T47D (cell line): ENCODE results near the gene AKAP10.
"Not testable (repeated sequence)": the region's sequence is repeated elsewhere in the genome, so short reads cannot be mapped to it uniquely, and the experiment has no call there.

Source experiments
- DNase-seq, 2 experiments: peaks; one replicate each; pipeline versions ENCODE4 v3.0.0 to v3.0.0-alpha.2; 2011 to 2012; ENCODE audit warnings: low read depth in 1 of 2, low spot score in 1 of 2
- JUND ChIP-seq: IDR thresholded peaks from 2 replicates; pipeline ENCODE4 v1.6.1; 2012; ENCODE audit warnings: low read depth
- in situ Hi-C: cut with HindIII; loops from 2 replicates; pipeline ENCODE4 v1.10.0; 2016; ENCODE audit warnings: low sequenced_read_pairs, low pct_unique_long_range_greater_than_20kb

The AKAP10 gene

DNA sequence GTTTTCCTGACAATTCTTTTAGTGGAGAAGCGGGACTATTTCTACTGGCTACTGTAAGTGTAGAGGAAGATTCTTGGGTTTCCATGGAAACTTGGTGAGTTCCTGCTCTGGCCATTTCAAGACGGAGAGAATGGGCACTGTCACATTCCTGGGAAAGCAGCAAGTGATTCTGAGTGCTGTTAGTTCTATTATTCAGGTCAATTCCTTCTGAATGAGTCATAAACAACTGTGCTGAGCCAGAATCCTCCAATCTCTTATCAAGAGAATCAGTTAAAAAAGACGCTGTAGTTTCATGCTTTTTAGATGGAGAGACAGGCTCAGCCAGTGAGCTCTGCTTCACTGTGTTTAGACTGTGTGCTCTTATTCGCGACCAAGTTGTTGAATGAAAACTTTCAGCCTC is 19.6 kb downstream of the AKAP10 start:
- in situ Hi-C loops, result no loop called here
- TF ChIP-seq JUND, result 0 out of 2 replicates have a peak, but pooled peaks have one; percentile 23
- DNase-seq, result no peak

- in situ Hi-C loops, result no loop called here
- TF ChIP-seq JUND, result no peak
- DNase-seq, result no peak
Observed at GRCh38 chr17:19955099-19955498, 22.5 kb downstream of the AKAP10 start.

- DNase-seq, in situ Hi-C loops: not testable (repeated sequence)
Observed at GRCh38 chr17:19951411-19951810, 26.2 kb downstream of the AKAP10 start.

GRCh38 chr17:19950624-19951195 is 26.9 kb downstream of the AKAP10 start:
- in situ Hi-C loops, DNase-seq: not testable (repeated sequence)

DNA sequence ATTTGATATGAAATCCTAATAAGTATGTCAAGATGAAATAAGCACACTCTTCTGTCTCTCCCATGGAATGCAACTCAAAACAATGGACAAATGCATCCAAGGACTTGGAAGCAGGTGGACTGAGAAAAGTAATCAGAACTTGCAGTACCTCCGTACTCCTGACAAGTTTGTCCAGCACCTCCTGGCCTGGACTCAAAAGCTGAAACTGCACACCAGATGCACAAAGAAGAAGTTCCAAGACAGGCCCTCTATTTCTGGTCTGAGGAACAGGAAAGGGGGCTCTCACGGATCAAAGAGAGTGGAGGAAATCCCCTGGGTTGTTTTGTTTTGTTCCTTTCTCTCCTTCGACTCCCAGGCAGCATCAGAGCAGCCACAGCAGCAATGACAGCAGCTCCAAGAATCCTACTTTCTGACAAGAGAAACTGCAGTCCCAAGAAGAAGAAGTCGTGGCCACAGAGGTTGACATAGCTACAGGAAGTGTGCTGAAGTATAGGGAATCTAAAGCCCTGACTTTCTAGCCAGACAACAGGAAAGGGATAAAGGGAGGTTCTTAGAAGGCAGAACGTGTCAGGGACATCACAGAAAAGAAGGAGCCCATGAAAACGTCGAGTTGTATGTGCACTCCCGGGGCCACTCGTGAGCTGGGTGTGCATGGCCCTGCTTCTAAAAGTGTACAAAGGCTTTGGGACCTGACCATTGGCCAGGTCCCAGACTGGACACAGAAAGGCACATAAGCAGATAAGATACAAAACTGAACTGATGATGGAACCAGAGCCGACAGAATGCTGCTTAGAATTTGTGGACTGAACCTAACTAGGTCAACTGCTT is 29.3 kb downstream of the AKAP10 start:
- peak; percentile 67 to 75 for DNase-seq
- no peak for TF ChIP-seq JUND
- in situ Hi-C loops, result no loop called here

DNA sequence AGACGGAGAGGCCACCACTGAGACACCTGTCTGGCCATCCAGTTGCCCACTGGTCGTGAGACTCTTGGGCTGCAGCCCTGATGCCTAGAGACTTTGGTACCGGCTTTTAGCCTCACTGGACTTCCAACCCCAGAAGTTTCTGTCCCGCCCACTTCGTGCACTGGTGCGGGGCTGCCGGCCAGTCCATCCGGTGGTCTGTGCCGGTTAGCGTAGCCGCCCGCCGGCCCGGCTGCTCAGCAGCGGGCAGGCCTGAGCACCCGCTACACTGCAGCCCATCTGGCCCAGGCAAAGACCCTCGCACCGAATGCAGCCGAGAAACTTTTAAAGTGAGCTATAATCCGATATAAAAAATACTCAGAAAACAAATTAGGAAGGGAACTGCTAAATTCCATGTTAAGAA is 30.7 kb downstream of the AKAP10 start:
- no peak for TF ChIP-seq JUND
- DNase-seq, result no peak
- in situ Hi-C loops, result no loop called here

GRCh38 chr17:19945009-19945626 is 32.5 kb downstream of the AKAP10 start:
- DNase-seq, result no peak
- in situ Hi-C loops, result no loop called here
- TF ChIP-seq JUND, result no peak

DNA sequence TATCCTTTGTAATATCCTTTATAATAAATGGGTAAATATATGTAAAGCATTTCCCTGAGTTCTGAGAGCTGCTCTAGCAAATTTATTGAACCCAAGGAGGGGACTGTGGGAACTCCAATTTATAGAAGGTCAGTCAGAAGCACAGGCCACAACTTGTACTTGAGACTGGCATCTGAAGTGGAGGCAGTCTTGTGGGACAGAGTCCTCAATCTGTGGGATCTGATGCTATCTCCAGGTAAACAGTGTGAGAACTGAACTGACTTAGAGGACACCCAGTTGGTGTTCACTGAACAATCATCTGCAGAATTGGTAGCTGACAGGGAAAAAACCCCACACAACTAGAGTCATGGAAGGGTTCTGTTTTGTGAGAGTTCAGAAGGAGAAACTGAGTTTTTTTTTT is 34.0 kb downstream of the AKAP10 start:
- peak in 1 of 2 experiments; percentile 94 for DNase-seq
- TF ChIP-seq JUND, result peak; percentile 68; the same call in 1 of the 2 replicates
- in situ Hi-C loops, result no loop called here

- DNase-seq, result no peak
- no peak for TF ChIP-seq JUND
- in situ Hi-C loops, result no loop called here
Observed at GRCh38 chr17:19943026-19943425, 34.6 kb downstream of the AKAP10 start.

DNA sequence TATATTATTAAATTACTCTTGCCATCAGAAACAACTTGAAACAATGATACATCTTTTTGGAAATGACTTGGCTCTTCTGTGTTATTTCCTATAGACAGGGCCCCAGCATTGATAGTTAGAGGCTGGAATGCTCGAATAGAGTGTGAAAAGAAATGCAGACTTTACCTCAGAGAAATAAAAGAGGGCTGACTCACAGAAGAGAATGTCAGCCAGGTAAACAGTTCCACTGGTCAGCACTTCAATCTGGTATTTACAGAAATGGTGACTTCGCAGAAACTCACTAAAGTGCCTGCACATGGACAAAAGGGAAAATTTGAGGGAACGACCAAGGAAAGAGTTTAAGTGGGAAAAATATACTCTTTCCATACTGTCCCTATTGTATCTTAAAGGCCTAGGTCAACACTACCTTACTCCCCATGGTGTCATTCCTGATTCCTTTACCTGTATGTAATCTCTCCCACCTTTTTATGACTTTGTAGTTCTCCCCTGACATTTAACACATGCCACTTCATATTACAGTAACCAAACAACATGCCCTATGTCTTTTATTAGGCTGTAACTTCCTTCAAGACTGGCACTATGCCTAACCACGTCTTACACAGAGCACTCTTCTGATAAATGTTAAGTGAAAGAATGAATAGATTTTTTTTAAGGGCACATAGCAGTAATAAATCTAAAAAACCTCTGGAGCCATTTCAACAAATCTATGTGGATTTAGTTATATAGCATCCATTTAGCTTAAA is 36.7 kb downstream of the AKAP10 start:
- no peak; the same call in 1 of the 2 replicates for TF ChIP-seq JUND
- in situ Hi-C loops, result no loop called here
- peak in 1 of 2 experiments; percentile 80 for DNase-seq

GRCh38 chr17:19939993-19940721 is 37.5 kb downstream of the AKAP10 start:
- in situ Hi-C loops, result no loop called here
- peak in 1 of 2 experiments; percentile 77 for DNase-seq
- peak; percentile 71; the same call in 1 of the 2 replicates for TF ChIP-seq JUND

DNA sequence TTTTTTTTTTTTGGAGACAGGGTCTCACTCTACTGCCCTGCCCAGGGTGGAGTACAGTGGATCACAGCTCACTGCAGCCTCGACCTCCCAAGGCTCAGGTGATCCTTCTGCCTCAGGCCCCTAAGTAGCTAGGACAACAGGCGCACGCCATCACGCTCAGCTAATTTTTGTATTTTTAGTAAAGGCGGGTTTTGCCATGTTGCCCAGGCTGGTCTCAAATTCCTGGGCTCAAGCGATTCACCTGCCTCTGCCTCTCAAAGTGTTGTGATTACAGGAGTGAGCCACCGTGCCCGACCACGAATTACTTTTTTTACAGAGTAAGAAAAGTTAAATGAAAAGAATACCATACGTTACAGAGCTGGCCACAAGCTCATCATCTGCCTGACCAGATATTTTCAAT is 38.9 kb downstream of the AKAP10 start:
- in situ Hi-C loops, result no loop called here
- no peak for TF ChIP-seq JUND
- no peak for DNase-seq
